Endothelial cell of umbilical vein (primary cell): ENCODE data around the gene SNHG17.

ENCODE experiments used
- CTCF ChIP-seq, 2 donors: IDR thresholded peaks; 1 replicate in 1 of 2; 2 replicates in 1 of 2; pipeline ENCODE4 v1.5.1; 2011; ENCODE audit warnings: low read length in 2 of 2, mild to moderate bottlenecking in 2 of 2, moderate library complexity in 2 of 2, control low read depth in 1 of 2, inconsistent platforms in 1 of 2, low read depth in 1 of 2; ENCODE audit not compliant: insufficient read depth in 1 of 2; ENCODE audit errors: extremely low read depth in 1 of 2
- POLR2AphosphoS5 ChIP-seq: IDR thresholded peaks from 2 replicates; pipeline ENCODE4 v1.6.1; 2012; ENCODE audit warnings: low read depth, mild to moderate bottlenecking, control low read depth, low read length, moderate library complexity; ENCODE audit not compliant: insufficient read depth

GRCh38 chr20:38445901-38446425 lies 10.8 kb upstream of the SNHG17 start:
- TF ChIP-seq CTCF (IDR thresholded peaks at IDR 0.05; ENCODE audit: extremely low read depth in 1 of 2, insufficient read depth in 1 of 2, low read depth in 1 of 2, low read length in 2 of 2) (no peak), POLR2AphosphoS5 (no peak)
